HEK293 (cell line): ENCODE data around the gene ITGA3.

Experiments used
- BCL11B ChIP-seq: fragments of 450-650 bp; formaldehyde crosslinking; IDR thresholded peaks from 2 replicates; pipeline ENCODE4 v1.5.1; 2016; ENCODE audit warnings: low read depth, missing biosample characterization, missing genetic modification characterization
- EGR2 ChIP-seq: fragments of 450-650 bp; formaldehyde crosslinking; IDR thresholded peaks from 2 replicates; pipeline ENCODE4 v1.5.1; 2016; ENCODE audit warnings: low read depth, missing biosample characterization, missing genetic modification characterization
- FEZF1 ChIP-seq: fragments of 450-650 bp; formaldehyde crosslinking; IDR thresholded peaks from 2 replicates; pipeline ENCODE4 v1.5.1; 2016; ENCODE audit warnings: missing biosample characterization, missing genetic modification characterization
- GLI2 ChIP-seq: fragments of 450-650 bp; formaldehyde crosslinking; IDR thresholded peaks from 2 replicates; pipeline ENCODE4; 2017; ENCODE audit warnings: missing biosample characterization, missing genetic modification characterization, low read depth, borderline replicate concordance
- GLIS2 ChIP-seq: fragments of 450-650 bp; formaldehyde crosslinking; IDR thresholded peaks from 2 replicates; pipeline ENCODE4 v1.5.1; 2016; ENCODE audit warnings: missing biosample characterization, missing genetic modification characterization
- KLF1 ChIP-seq: fragments of 450-650 bp; formaldehyde crosslinking; IDR thresholded peaks from 2 replicates; pipeline ENCODE4 v1.5.1; 2016; ENCODE audit warnings: missing biosample characterization, missing genetic modification characterization
- KLF16 ChIP-seq: fragments of 450-650 bp; formaldehyde crosslinking; IDR thresholded peaks from 2 replicates; pipeline ENCODE4 v1.5.1; 2017; ENCODE audit warnings: missing biosample characterization, missing genetic modification characterization
- MYNN ChIP-seq: fragments of 450-650 bp; formaldehyde crosslinking; IDR thresholded peaks from 2 replicates; pipeline ENCODE4 v1.5.1; 2016; ENCODE audit warnings: missing biosample characterization, missing genetic modification characterization, borderline replicate concordance
- MZF1 ChIP-seq: fragments of 450-650 bp; formaldehyde crosslinking; IDR thresholded peaks from 2 replicates; pipeline ENCODE4 v1.5.1; 2017; ENCODE audit warnings: missing biosample characterization, missing genetic modification characterization, borderline replicate concordance
- PATZ1 ChIP-seq: fragments of 450-650 bp; formaldehyde crosslinking; IDR thresholded peaks from 2 replicates; pipeline ENCODE4 v1.5.1; 2016; ENCODE audit warnings: missing biosample characterization, missing genetic modification characterization
- REST ChIP-seq: fragments of 450-650 bp; formaldehyde crosslinking; IDR thresholded peaks from 2 replicates; pipeline ENCODE4 v1.5.1; 2016; ENCODE audit warnings: missing biosample characterization, missing genetic modification characterization
- ZBTB20 ChIP-seq: fragments of 450-650 bp; formaldehyde crosslinking; IDR thresholded peaks from 2 replicates; pipeline ENCODE4 v1.5.1; 2016; ENCODE audit warnings: missing biosample characterization, missing genetic modification characterization
- ZBTB21 ChIP-seq: fragments of 450-650 bp; formaldehyde crosslinking; IDR thresholded peaks from 2 replicates; pipeline ENCODE4 v1.5.1; 2017; ENCODE audit warnings: missing biosample characterization, missing genetic modification characterization
- ZFP37 ChIP-seq: fragments of 450-650 bp; formaldehyde crosslinking; IDR thresholded peaks from 2 replicates; pipeline ENCODE4 v1.5.1; 2016; ENCODE audit warnings: missing biosample characterization, missing genetic modification characterization
- ZNF112 ChIP-seq: fragments of 450-650 bp; formaldehyde crosslinking; IDR thresholded peaks from 2 replicates; pipeline ENCODE4 v1.5.0; 2017; ENCODE audit warnings: missing biosample characterization, missing genetic modification characterization
- ZNF211 ChIP-seq: fragments of 450-650 bp; formaldehyde crosslinking; IDR thresholded peaks from 2 replicates; pipeline ENCODE4 v1.5.1; 2016; ENCODE audit warnings: low read depth, missing biosample characterization, missing genetic modification characterization
- ZNF416 ChIP-seq: fragments of 450-650 bp; formaldehyde crosslinking; IDR thresholded peaks from 2 replicates; pipeline ENCODE4 v1.5.1; 2016; ENCODE audit warnings: missing biosample characterization, missing genetic modification characterization
- ZNF449 ChIP-seq: fragments of 450-650 bp; formaldehyde crosslinking; IDR thresholded peaks from 2 replicates; pipeline ENCODE4 v1.5.1; 2017; ENCODE audit warnings: missing biosample characterization, mild to moderate bottlenecking, missing genetic modification characterization, moderate library complexity
- ZNF514 ChIP-seq: fragments of 450-650 bp; formaldehyde crosslinking; IDR thresholded peaks from 2 replicates; pipeline ENCODE4 v1.5.1; 2016; ENCODE audit warnings: missing biosample characterization, missing genetic modification characterization
- ZNF585B ChIP-seq: fragments of 450-650 bp; formaldehyde crosslinking; IDR thresholded peaks from 2 replicates; pipeline ENCODE4 v1.5.1; 2016; ENCODE audit warnings: missing biosample characterization, missing genetic modification characterization
- ZNF623 ChIP-seq: fragments of 450-650 bp; formaldehyde crosslinking; IDR thresholded peaks from 2 replicates; pipeline ENCODE4 v1.5.1; 2016; ENCODE audit warnings: missing biosample characterization, missing genetic modification characterization
- ZNF670 ChIP-seq: fragments of 450-650 bp; formaldehyde crosslinking; IDR thresholded peaks from 2 replicates; pipeline ENCODE4 v1.5.1; 2016; ENCODE audit warnings: missing biosample characterization, missing genetic modification characterization, low read depth
- ZSCAN16 ChIP-seq: fragments of 450-650 bp; formaldehyde crosslinking; IDR thresholded peaks from 2 replicates; pipeline ENCODE4 v1.5.1; 2016; ENCODE audit warnings: missing biosample characterization, missing genetic modification characterization
- ZSCAN30 ChIP-seq: fragments of 450-650 bp; IDR thresholded peaks from 2 replicates; pipeline ENCODE4 v1.5.1; 2018; ENCODE audit warnings: missing biosample characterization, mild to moderate bottlenecking, missing genetic modification characterization, moderate library complexity
- ZSCAN4 ChIP-seq: fragments of 450-650 bp; formaldehyde crosslinking; IDR thresholded peaks from 2 replicates; pipeline ENCODE4 v1.5.1; 2017; ENCODE audit warnings: missing biosample characterization, missing genetic modification characterization
- ZSCAN5A ChIP-seq: fragments of 450-650 bp; formaldehyde crosslinking; IDR thresholded peaks from 2 replicates; pipeline ENCODE4 v1.5.1; 2016; ENCODE audit warnings: missing biosample characterization, missing genetic modification characterization
- ZXDB ChIP-seq: fragments of 450-650 bp; formaldehyde crosslinking; IDR thresholded peaks from 2 replicates; pipeline ENCODE4 v1.5.1; 2016; ENCODE audit warnings: missing biosample characterization, missing genetic modification characterization
- TF ChIP-seq, protein P1 (sequence below): fragments of 450-650 bp; formaldehyde crosslinking; IDR thresholded peaks from 2 replicates; pipeline ENCODE4 v1.5.1; 2016; ENCODE audit warnings: missing biosample characterization, missing genetic modification characterization

ITGA3 gene

GRCh38 chr17:50064253-50065001 lies 8.5 kb downstream of the ITGA3 start (continued):
- TF ChIP-seq ZSCAN5A (tag by site-specific recombination) (no peak), ZBTB21 (tag by site-specific recombination) (no peak), ZSCAN16 (no peak), ZNF449 (no peak), REST (tag by site-specific recombination) (no peak), ZNF514 (tag by site-specific recombination) (no peak), ZFP37 (tag by site-specific recombination) (no peak), KLF1 (tag by site-specific recombination) (no peak), GLI2 (tag by site-specific recombination) (no peak), ZNF211 (tag by site-specific recombination) (no peak), ZSCAN30 (tag by site-specific recombination) (no peak), BCL11B (tag by site-specific recombination) (no peak), ZBTB20 (tag by site-specific recombination) (peak; percentile 57; the same call in 1 of the 2 replicates), ZSCAN4 (tag by site-specific recombination) (no peak), KLF16 (no peak), ZNF623 (tag by site-specific recombination) (no peak), ZNF585B (tag by site-specific recombination) (no peak), FEZF1 (tag by site-specific recombination) (no peak), PATZ1 (peak; percentile 36; the same call in 1 of the 2 replicates), ZNF670 (tag by site-specific recombination) (no peak), ZNF416 (tag by site-specific recombination) (no peak), MZF1 (tag by site-specific recombination) (no peak), ZNF112 (tag by site-specific recombination) (no peak), EGR2 (tag by site-specific recombination) (peak; percentile 75), GLIS2 (tag by site-specific recombination) (peak; percentile 60), ZXDB (tag by site-specific recombination) (no peak), MYNN (tag by site-specific recombination) (no peak)
- TF ChIP-seq, protein P1, sequence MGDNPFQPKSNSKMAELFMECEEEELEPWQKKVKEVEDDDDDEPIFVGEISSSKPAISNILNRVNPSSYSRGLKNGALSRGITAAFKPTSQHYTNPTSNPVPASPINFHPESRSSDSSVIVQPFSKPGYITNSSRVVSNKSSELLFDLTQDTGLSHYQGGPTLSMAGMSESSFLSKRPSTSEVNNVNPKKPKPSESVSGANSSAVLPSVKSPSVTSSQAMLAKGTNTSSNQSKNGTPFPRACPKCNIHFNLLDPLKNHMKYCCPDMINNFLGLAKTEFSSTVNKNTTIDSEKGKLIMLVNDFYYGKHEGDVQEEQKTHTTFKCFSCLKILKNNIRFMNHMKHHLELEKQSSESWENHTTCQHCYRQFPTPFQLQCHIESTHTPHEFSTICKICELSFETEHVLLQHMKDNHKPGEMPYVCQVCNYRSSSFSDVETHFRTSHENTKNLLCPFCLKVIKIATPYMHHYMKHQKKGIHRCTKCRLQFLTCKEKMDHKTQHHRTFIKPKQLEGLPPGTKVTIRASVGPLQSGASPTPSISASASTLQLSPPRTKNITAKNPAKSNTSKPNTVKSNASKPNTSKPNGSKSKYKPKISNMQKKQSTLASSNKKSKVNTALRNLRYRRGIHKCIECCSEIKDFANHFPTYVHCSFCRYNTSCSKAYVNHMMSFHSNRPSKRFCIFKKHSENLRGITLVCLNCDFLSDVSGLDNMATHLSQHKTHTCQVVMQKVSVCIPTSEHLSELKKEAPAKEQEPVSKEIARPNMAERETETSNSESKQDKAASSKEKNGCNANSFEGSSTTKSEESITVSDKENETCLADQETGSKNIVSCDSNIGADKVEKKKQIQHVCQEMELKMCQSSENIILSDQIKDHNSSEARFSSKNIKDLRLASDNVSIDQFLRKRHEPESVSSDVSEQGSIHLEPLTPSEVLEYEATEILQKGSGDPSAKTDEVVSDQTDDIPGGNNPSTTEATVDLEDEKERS (tag by site-specific recombination) = no peak
